AG10803 (cell line): ENCODE measurements around the gene LRP1.

Source experiments
- DNase-seq: peaks from one replicate; pipeline ENCODE4 v3.0.0; 2010; ENCODE audit warnings: low read depth
- H3K4me3 ChIP-seq: 2 replicates; pipeline ENCODE4 v1.5.1; 2011; ENCODE audit warnings: mild to moderate bottlenecking, low read length, control low read depth
- CTCF ChIP-seq: conservative IDR thresholded peaks from 2 replicates; pipeline ENCODE4 v1.5.1; 2011; ENCODE audit warnings: mild to moderate bottlenecking, low read length, control low read depth, inconsistent platforms

Gene LRP1

GRCh38 chr12:57235017-57235727 lies 106.9 kb downstream of the LRP1 start:
- DNase-seq, result no peak

GRCh38 chr12:57235728-57236131 lies 107.4 kb downstream of the LRP1 start:
- no peak for DNase-seq
- TF ChIP-seq CTCF, result no peak
- H3K4me3 ChIP-seq, result no peak overlapping the region

More at GRCh38 chr12:57235017-57235727, 106.9 kb downstream of the LRP1 start:
- TF ChIP-seq CTCF, result no peak
- H3K4me3 ChIP-seq, result no peak overlapping the region

- no peak for DNase-seq
- no peak for TF ChIP-seq CTCF
- peak overlapping the region; percentile 20 for H3K4me3 ChIP-seq
Measured at GRCh38 chr12:57236201-57236924, 108.1 kb downstream of the LRP1 start.

GRCh38 chr12:57236925-57237595 lies 108.8 kb downstream of the LRP1 start:
- TF ChIP-seq CTCF, result no peak
- DNase-seq, result peak; percentile 47
- peak overlapping the region; percentile 20 for H3K4me3 ChIP-seq

- H3K4me3 ChIP-seq, result no peak overlapping the region
- DNase-seq, result no peak
- no peak for TF ChIP-seq CTCF
Measured at GRCh38 chr12:57237596-57237931, 109.3 kb downstream of the LRP1 start.

- peak overlapping the region; percentile 54 for H3K4me3 ChIP-seq
- DNase-seq, result no peak
- no peak for TF ChIP-seq CTCF
Measured at GRCh38 chr12:57237932-57238853, 109.9 kb downstream of the LRP1 start.
